ENCODE results near the gene HNF1B. TPM values are rescaled to one million over a fixed set of nuclear protein-coding genes. Genes with fewer than 3 reads are reported as not detected.
"Not testable (repeated sequence)": the region's sequence is repeated elsewhere in the genome, so short reads cannot be mapped to it uniquely, and the experiment has no call there.

The HNF1B gene
- total RNA-seq, 6 experiments from 2014 or later: 5.2 to 7.0 (median 5.7) TPM

DNA sequence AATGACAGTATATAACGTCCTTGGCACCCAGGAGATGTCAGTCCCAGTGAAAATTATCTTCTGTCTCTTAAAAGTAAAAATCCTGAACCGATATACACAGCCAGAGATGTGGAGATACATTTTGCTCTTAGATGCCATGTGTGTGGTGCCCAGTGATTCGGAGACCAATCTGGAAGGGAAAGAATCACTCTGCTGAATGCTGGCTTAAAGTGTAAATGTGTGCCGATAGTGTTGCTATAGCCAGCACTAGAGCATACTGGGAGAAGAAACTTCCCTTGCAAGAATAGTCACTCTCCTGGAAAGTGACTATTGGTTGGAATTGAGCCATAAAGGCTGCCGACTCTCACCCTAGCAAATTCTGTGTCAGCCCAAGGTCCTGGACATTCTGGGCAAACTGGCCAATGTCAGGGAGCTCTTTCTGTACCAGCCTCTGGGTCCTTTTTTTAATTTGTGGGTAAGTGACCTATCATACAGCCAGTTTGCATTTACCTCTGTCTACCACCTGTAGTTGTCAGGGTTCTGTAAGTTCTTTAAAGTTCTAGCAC lies 44.2 kb upstream of the HNF1B start:
- DNase-seq: no peak
- WGBS (ENCODE audit: insufficient coverage, low coverage, low lambda C conversion rate, missing lambda C conversion rate): 59% methylated on average over 4 of the region's 5 CpGs
- Histone ChIP-seq H3K9me3 (no peaks in the 10 kb centered on the region), H3K27me3 (no peaks in the 10 kb centered on the region), H3K36me3 (no peaks in the 10 kb centered on the region), H3K4me1 (peaks cover 0 to 14% (median 5%) of the 10 kb centered on the region in 4 donors), H3K27ac (no peak overlapping the region), H3K4me3 (no peak overlapping the region)
- intact Hi-C loops (cut with DNase I): no loop called here
- ATAC-seq: no peak
- no peak for TF ChIP-seq POLR2A (IDR thresholded peaks at IDR 0.05)
- TF ChIP-seq, protein P1, sequence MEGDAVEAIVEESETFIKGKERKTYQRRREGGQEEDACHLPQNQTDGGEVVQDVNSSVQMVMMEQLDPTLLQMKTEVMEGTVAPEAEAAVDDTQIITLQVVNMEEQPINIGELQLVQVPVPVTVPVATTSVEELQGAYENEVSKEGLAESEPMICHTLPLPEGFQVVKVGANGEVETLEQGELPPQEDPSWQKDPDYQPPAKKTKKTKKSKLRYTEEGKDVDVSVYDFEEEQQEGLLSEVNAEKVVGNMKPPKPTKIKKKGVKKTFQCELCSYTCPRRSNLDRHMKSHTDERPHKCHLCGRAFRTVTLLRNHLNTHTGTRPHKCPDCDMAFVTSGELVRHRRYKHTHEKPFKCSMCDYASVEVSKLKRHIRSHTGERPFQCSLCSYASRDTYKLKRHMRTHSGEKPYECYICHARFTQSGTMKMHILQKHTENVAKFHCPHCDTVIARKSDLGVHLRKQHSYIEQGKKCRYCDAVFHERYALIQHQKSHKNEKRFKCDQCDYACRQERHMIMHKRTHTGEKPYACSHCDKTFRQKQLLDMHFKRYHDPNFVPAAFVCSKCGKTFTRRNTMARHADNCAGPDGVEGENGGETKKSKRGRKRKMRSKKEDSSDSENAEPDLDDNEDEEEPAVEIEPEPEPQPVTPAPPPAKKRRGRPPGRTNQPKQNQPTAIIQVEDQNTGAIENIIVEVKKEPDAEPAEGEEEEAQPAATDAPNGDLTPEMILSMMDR (IDR thresholded peaks at IDR 0.05): no peak

DNA sequence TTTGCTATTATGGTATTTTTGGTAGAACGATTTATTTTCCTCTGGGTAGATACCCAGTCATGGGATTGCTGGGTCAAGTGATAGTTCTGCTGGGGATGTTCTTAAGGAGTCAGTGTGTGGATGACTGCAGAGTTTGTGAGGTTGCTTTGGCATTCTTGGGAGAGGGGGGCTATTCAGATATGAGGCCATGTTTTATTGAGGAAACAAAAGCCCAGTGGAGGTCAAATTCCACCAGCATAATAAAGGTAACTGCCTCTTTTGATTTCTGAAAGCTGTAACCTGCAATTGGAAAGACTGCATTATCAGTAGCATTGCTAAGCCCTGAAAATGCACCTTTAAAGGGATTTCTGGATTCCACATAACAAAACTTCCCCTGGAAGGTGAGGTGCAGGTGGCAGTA lies 43.7 kb upstream of the HNF1B start:
- peaks cover 0 to 14% (median 5%) of the 10 kb centered on the region in 4 donors for H3K4me1 ChIP-seq
- no peaks in the 10 kb centered on the region for H3K27me3 ChIP-seq
- no peak overlapping the region for H3K4me3 ChIP-seq
- H3K36me3 ChIP-seq: no peaks in the 10 kb centered on the region
- no peak overlapping the region for H3K27ac ChIP-seq
- intact Hi-C loops (cut with DNase I): no loop called here
- no peak for DNase-seq
- ATAC-seq: no peak
- TF ChIP-seq, protein P1 (IDR thresholded peaks at IDR 0.05): no peak
- TF ChIP-seq POLR2A (IDR thresholded peaks at IDR 0.05): no peak
- no peaks in the 10 kb centered on the region for H3K9me3 ChIP-seq
- 100% methylated on average over 1 of the region's 1 CpG for WGBS (ENCODE audit: insufficient coverage, low coverage, low lambda C conversion rate, missing lambda C conversion rate)

DNA sequence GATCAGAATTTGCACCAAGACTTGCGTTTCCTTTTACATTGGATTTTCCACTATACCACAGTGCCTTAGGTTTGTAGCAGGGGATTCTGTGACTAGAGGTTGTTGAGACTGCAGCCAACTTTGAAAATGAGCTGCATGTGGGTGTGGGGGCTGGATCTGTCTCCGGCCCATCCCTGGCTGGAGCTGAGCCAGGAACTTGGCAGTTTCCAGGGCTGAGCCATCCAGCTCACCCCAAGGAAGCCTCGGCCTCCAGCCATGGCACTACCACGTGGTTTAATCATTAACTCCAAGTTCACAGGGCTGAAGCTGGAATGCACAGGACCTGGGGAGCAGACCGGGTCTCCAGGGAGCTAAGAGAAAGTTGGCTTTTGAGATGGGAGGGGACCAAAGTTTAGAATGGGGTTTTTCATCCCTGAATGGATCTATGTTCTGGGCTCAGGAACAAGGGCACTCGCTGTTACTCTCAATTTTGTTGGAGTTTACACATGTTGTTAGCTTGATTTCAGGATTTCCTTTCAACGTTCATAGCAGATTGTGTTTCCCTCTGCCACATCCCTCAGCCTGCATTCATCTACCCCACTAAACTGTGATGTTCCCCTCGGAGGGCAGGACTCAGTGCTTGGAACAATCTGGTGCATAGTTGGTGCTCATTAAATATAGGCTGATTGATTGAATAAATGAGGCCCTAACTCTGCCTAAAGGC lies 42.3 kb upstream of the HNF1B start:
- Histone ChIP-seq H3K4me3 (no peak overlapping the region), H3K27me3 (no peaks in the 10 kb centered on the region), H3K9me3 (no peaks in the 10 kb centered on the region), H3K4me1 (peaks cover 0 to 14% (median 5%) of the 10 kb centered on the region in 4 donors), H3K36me3 (no peaks in the 10 kb centered on the region), H3K27ac (no peak overlapping the region)
- intact Hi-C loops (cut with DNase I): no loop called here
- 20% methylated on average over 4 of the region's 8 CpGs for WGBS (ENCODE audit: insufficient coverage, low coverage, low lambda C conversion rate, missing lambda C conversion rate)
- TF ChIP-seq, protein P1 (IDR thresholded peaks at IDR 0.05): no peak
- TF ChIP-seq POLR2A (IDR thresholded peaks at IDR 0.05): no peak
- peak; percentile 77 to 90 (median 85) for DNase-seq
- peak; percentile 98 to 99 (median 99) for ATAC-seq

DNA sequence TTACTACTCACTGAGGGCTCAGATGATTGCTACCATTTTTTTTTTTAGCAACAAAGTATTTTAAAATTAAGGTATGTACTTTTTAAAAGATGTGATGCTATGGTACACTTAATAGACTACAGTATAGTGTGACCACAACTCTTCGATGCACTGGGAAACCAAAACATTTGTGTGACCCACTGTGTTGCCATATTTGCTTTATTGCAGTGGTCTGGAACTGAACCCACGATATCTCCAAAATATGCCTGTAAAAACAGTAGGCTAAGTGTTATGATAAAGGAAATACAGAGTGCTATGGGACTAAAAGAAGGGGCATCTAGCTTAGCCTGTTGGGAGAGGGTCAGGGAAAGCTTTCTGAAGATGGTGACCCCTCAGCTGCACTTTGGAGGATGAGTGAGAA lies 41.6 kb upstream of the HNF1B start:
- Histone ChIP-seq H3K27ac (no peak overlapping the region), H3K27me3 (no peaks in the 10 kb centered on the region), H3K36me3 (no peaks in the 10 kb centered on the region), H3K9me3 (no peaks in the 10 kb centered on the region), H3K4me3 (no peak overlapping the region), H3K4me1 (peaks cover 0 to 14% (median 5%) of the 10 kb centered on the region in 4 donors)
- DNase-seq (no peak), ATAC-seq (no peak)
- TF ChIP-seq, protein P1 (IDR thresholded peaks at IDR 0.05): no peak
- TF ChIP-seq POLR2A (IDR thresholded peaks at IDR 0.05): no peak
- WGBS (ENCODE audit: insufficient coverage, low coverage, low lambda C conversion rate, missing lambda C conversion rate): 84% methylated on average over 2 of the region's 2 CpGs
- intact Hi-C loops (cut with DNase I): no loop called here

DNA sequence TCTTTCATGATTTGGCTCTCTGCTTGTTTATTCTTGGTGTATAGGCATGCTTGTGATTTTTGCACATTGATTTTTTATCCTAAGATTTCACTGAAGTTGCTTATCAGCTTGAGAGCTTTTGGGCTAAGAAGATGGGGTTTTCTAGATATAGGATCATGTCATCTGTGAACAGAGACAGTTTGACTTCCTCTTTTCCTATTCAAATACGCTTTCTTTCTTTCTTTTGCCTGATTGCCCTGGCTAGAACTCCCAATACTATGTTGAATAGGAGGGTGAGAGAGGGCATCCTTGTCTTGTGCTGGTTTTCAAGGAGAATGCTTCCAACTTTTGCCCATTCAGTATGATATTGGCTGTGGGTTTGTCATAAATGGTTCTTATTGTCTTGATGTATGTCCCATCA lies 37.6 kb upstream of the HNF1B start:
- ATAC-seq: not testable (repeated sequence)

More for the DNA sequence above, 37.6 kb upstream of the HNF1B start:
- H3K4me3 ChIP-seq; H3K9me3 ChIP-seq; intact Hi-C loops (cut with DNase I); H3K27me3 ChIP-seq; DNase-seq; H3K27ac ChIP-seq; H3K4me1 ChIP-seq; H3K36me3 ChIP-seq: not testable (repeated sequence)
- 90% methylated on average over 1 of the region's 1 CpG for WGBS (ENCODE audit: insufficient coverage, low coverage, low lambda C conversion rate, missing lambda C conversion rate)

All from right lobe of liver (tissue), 6 donors.